Panc1 (cell line): ENCODE data around the gene BRD3OS. TPM values are rescaled to one million over a fixed set of nuclear protein-coding genes. Genes with fewer than 3 reads are reported as not detected.

ENCODE experiments used
- ATAC-seq: fragments of 200-7000 bp; cut with Tn5 transposase; 2 replicates; pipeline ENCODE4 v1.9.1; 2020; ENCODE audit warnings: mild to moderate bottlenecking, moderate library complexity
- BruUV-seq: library from RNA; stranded (reverse); fragments of 400-500 nt; replicated peaks from 2 replicates; lab custom pipeline; 2021; lab: Mats Ljungman, UMichigan
- CTCF ChIA-PET: fragments of 300-600 bp; sonication (Branson Sonifier 250); formaldehyde crosslinking; loops from one replicate; lab custom pipeline; 2022; ENCODE audit warnings: antibody characterized with exemption; lab: Charles Lee
- POLR2A ChIA-PET: fragments of 300-600 bp; sonication (Branson Sonifier 250); formaldehyde crosslinking; loops from one replicate; lab custom pipeline; 2022; ENCODE audit warnings: antibody characterized with exemption; lab: Charles Lee
- DNase-seq: peaks from one replicate; pipeline ENCODE4 v3.0.0-alpha.2; 2010; ENCODE audit warnings: low read depth, low spot score
- H3K27ac ChIP-seq: 2 replicates; pipeline ENCODE4 v1.5.1; 2011; ENCODE audit warnings: mild to moderate bottlenecking, low read length, inconsistent platforms
- H3K27me3 ChIP-seq: fragments of 200-500 bp; sonication (Bioruptor generic); 2 replicates; pipeline ENCODE4 v1.6.0; 2014; ENCODE audit warnings: low read length, inconsistent platforms; ENCODE audit not compliant: control insufficient read depth, insufficient read depth
- H3K36me3 ChIP-seq: fragments of 200-500 bp; sonication (Bioruptor generic); 2 replicates; pipeline ENCODE4 v1.5.1; 2014; ENCODE audit warnings: inconsistent platforms, mild to moderate bottlenecking, low read length, moderate library complexity; ENCODE audit not compliant: control insufficient read depth, insufficient read depth
- H3K4me1 ChIP-seq: 2 replicates; pipeline ENCODE4 v1.5.1; 2011; ENCODE audit warnings: inconsistent platforms, mild to moderate bottlenecking, low read length, moderate library complexity; ENCODE audit not compliant: control insufficient read depth, insufficient read depth
- H3K4me3 ChIP-seq, 2 experiments: 2 replicates each; pipeline ENCODE4 v1.5.1; 2011 to 2012; ENCODE audit warnings: low read depth in 2 of 2, low read length in 2 of 2, mild to moderate bottlenecking in 2 of 2, inconsistent platforms in 1 of 2, moderate library complexity in 1 of 2
- H3K9me3 ChIP-seq: fragments of 200-500 bp; sonication (Bioruptor generic); 2 replicates; pipeline ENCODE4 v1.5.1; 2014; ENCODE audit warnings: low read depth, mild to moderate bottlenecking, inconsistent platforms, low read length, moderate library complexity; ENCODE audit not compliant: control insufficient read depth, insufficient read depth
- CTCF ChIP-seq: fragments of 450-650 bp; IDR thresholded peaks from 2 replicates; pipeline ENCODE4 v1.5.1; 2017; ENCODE audit warnings: mild to moderate bottlenecking
- POLR2AphosphoS5 ChIP-seq: IDR thresholded peaks from 2 replicates; pipeline ENCODE4 v1.6.1; 2012; ENCODE audit warnings: mild to moderate bottlenecking, low read depth, low read length, moderate library complexity
- REST ChIP-seq, 2 experiments: IDR thresholded peaks; 2 replicates each; pipeline ENCODE4 v1.6.1; 2011 to 2012; ENCODE audit warnings: low read depth in 2 of 2, control low read depth in 1 of 2, low read length in 1 of 2, mild to moderate bottlenecking in 1 of 2, moderate library complexity in 1 of 2; ENCODE audit not compliant: insufficient read depth in 1 of 2
- SIN3A ChIP-seq: IDR thresholded peaks from 2 replicates; pipeline ENCODE4 v1.6.1; 2012; ENCODE audit warnings: low read depth, mild to moderate bottlenecking, low read length, moderate library complexity, borderline replicate concordance; ENCODE audit not compliant: insufficient read depth
- TCF7L2 ChIP-seq: IDR thresholded peaks from 2 replicates; pipeline ENCODE4 v1.6.1; 2011; ENCODE audit warnings: mild to moderate bottlenecking, low read depth, low read length, inconsistent platforms
- in situ Hi-C: cut with HindIII; loops from 2 replicates; pipeline ENCODE4 v1.10.0; 2016; ENCODE audit warnings: low sequenced_read_pairs, low pct_unique_long_range_greater_than_20kb
- intact Hi-C: fragments of 100-400 bp; cut with micrococcal nuclease; formaldehyde crosslinking; loops from one replicate; pipeline ENCODE4 v1.10.0; 2022; ENCODE audit not compliant: unreplicated experiment
- total RNA-seq: library from RNA; stranded (reverse); gene quantifications from one replicate; pipeline ENCODE4 v1.2.1, GENCODE V29; 2021; ENCODE audit not compliant: unreplicated experiment

Gene BRD3OS
- total RNA-seq, 1 experiment from 2014 or later = 22.1 TPM

- intact Hi-C loops (no loop called here), in situ Hi-C loops (no loop called here)
- DNase-seq (no peak), ATAC-seq (no peak)
- TF ChIP-seq REST (IDR thresholded peaks at IDR 0.05; ENCODE audit: insufficient read depth in 1 of 2, low read depth in 2 of 2, low read length in 1 of 2) (no peak), SIN3A (no peak), TCF7L2 (no peak), CTCF (no peak), POLR2AphosphoS5 (no peak)
- Histone ChIP-seq H3K9me3 (no peaks in the 10 kb centered on the region), H3K4me3 (no peak overlapping the region), H3K36me3 (no peaks in the 10 kb centered on the region), H3K27ac (no peak overlapping the region), H3K27me3 (no peaks in the 10 kb centered on the region), H3K4me1 (peaks cover 11% of the 10 kb centered on the region)
- BruUV-seq = no TSS peak
- POLR2A ChIA-PET = interaction anchor here (0.5 kb wide), 1 partner anchor 49 kb away, joined by 6 read pairs; the partner anchor contains the start of gene BRD3OS
- CTCF ChIA-PET = no interaction called here
Observed at GRCh38 chr9:133976191-133976861, 49.0 kb upstream of the BRD3OS start.

GRCh38 chr9:133976887-133977286, 48.4 kb upstream of the BRD3OS start:
- in situ Hi-C loops (no loop called here), intact Hi-C loops (no loop called here)
- ChIA-PET POLR2A (no interaction called here), CTCF (no interaction called here)
- DNase-seq (no peak), ATAC-seq (no peak)
- H3K9me3 ChIP-seq = no peaks in the 10 kb centered on the region
- no peaks in the 10 kb centered on the region for H3K27me3 ChIP-seq
- no peak overlapping the region for H3K4me3 ChIP-seq
- no peak overlapping the region for H3K27ac ChIP-seq
- no peaks in the 10 kb centered on the region for H3K36me3 ChIP-seq
- BruUV-seq = no TSS peak
- peaks cover 5% of the 10 kb centered on the region for H3K4me1 ChIP-seq
- TF ChIP-seq REST (IDR thresholded peaks at IDR 0.05; ENCODE audit: insufficient read depth in 1 of 2, low read depth in 2 of 2, low read length in 1 of 2) = no peak
- TF ChIP-seq CTCF = no peak
- TF ChIP-seq POLR2AphosphoS5 = no peak
